HG02642 (cell line): ENCODE measurements around the gene SPRR1B.
"Not testable (repeated sequence)": the region's sequence is repeated elsewhere in the genome, so short reads cannot be mapped to it uniquely, and the experiment has no call there.

Experiments used
- ATAC-seq: cut with Tn5 transposase; IDR thresholded peaks from one replicate; pipeline ENCODE4 v1.9.1; 2021; ENCODE audit warnings: mild to moderate bottlenecking; ENCODE audit not compliant: unreplicated experiment, poor library complexity

The SPRR1B gene

DNA sequence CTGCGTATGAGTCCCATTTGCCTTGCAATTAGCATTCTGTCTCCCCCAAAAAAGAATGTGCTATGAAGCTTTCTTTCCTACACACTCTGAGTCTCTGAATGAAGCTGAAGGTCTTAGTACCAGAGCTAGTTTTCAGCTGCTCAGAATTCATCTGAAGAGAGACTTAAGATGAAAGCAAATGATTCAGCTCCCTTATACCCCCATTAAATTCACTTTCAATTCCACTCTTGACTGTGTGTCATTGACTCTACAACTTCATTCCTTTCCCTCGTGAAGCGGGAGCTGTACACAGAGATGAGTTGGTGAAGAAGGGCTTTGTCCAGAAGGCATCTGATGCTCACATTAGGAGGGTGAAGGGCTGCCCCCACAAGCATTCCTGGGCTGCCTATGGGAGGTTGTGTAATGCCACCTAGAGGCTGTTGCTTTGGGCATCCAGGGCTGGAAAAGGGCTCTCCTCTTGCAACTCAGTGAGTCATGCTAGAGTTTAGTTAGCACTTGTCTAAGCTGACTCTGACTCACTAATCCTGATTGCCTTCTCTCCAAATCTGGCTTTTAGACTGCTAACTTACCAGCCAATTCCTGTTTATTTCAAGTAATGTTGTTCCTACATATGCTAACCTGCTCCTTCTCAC is 1.8 kb downstream of the SPRR1B start:
- no peak for ATAC-seq

DNA sequence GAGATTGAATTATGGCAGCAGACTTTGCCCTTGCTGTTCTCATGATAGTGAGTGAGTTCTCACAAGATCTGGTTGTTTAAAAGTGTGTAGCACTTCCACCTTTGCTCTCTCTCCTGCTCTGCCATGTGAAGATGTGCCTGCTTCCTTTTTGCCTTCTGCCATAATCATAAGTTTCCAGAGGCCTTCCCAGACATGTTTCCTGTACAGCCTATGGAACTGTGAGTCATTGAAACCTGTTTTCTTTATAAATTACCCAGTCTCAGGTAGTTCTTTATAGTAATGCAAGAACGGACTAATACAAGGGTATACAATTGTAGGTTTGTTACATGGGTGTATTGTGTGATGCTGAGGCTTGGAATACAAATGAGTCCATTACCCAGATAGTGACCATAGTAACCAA is 4.2 kb downstream of the SPRR1B start:
- ATAC-seq = no peak

DNA sequence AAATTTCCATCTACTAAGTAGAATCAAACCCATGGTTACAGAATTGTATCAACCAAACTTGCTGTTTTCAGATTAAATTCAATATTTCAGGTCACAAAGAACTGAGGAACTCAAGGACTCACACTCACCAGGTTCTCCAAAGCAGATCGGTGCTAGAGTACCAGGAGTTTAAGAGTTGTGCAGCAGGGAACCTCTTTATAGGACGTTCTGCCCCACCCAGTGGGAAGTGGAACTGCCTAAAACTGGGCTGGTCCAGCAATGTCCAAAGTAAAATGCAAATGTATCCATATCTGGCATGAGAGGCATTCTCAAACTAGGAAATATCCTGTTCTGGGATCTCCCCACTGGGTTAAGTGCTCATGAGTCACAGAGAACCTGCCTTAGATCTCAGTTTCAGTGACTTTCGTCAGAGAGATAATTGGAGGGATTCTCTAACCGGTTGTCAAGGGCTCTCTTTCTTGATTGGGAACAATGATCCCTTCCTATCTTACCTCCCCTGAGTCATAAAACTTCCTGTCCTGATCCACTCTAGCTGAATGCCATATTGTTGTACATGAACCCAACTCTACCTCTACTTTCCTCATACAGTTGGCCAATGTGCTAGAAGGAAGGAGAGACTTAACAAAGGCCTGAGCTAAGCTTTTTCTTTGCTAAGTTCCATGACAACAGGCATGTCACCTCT is 10.1 kb downstream of the SPRR1B start, which contains the start of gene SPRR2D:
Gene SPRR2D (minus strand): TSS at position 171 of the 682 bp plus-strand sequence. CDS start 774 bp downstream, outside the sequence.
- no peak for ATAC-seq

DNA sequence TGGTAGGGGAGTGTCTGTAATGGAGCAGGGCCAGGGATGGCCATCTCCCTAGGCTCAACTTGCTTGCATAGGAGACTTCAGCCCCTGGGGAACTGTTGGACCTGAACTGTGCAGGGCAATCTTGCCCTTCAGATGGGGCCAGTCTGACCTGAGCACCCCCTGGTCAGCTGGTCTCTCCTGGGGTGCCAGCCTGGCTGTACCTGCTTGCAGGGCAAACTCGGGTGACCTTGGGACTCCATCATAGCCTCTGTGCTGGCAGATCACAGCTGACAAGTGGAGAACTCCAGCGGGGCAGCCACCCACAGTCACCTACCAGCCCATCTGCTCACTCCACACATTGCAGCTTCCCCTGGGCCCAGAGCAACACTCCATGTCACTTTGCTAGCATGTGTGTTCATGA is 18.2 kb downstream of the SPRR1B start:
- no peak for ATAC-seq

DNA sequence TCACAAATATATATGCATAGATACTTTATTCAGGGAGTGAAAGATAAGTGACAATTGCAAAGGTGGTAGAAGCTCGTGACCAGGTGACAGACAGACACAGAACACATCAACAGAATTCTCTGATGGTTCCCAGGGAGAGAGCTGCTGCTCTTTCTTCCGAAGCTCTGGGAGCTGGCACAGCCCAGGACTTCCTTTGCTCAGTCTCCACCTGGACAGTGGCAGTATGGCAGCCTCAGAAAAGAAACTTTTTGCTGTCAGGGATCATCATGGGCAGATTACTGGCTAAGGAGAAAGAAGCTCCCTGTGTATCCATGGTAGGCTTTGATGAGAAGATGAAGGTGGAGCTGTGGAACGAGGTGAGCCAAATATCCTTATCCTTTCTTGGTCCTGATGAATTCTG is 25.1 kb downstream of the SPRR1B start:
- ATAC-seq = not testable (repeated sequence)

DNA sequence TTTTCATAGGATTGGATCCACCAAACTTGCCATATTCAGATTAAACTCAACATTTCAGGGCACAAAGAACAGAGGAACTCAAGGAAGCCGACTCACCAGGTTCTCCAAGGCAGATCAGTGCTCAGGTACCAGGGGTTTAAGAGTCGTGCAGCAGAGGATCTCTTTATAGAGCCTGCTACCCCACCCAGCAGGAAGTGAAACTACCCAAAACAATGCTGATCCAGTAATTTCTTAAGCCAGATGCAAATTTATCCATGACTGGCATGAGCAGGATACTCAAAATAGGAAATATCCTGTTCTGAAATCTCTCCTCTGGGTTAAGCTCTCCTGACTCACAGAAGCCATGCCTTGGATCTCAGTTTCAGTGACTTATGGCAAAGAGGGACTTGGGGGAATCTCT is 26.4 kb downstream of the SPRR1B start, which contains the start of gene SPRR2A:
Gene SPRR2A (minus strand): TSS at position 138 of the 400 bp plus-strand sequence. CDS start 777 bp downstream, outside the sequence.
- no peak for ATAC-seq

DNA sequence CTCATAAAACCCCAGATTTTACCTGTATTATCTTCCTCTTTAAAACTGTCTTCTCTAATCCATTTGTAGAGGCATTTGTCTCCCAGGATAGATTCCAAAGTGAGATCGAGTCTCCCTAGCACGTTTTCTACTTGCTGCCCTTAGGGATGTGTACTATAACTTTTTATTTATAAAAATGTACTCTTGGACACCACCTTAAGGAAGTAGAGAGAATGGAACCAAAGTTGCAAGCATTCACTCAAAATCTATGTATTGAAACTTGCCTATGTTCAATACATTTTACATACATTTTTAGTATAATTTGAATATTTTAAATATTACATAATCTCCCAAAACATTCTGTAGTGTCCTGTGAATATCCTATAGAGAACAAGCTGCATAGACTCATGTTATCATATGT is 27.2 kb downstream of the SPRR1B start:
- no peak for ATAC-seq

DNA sequence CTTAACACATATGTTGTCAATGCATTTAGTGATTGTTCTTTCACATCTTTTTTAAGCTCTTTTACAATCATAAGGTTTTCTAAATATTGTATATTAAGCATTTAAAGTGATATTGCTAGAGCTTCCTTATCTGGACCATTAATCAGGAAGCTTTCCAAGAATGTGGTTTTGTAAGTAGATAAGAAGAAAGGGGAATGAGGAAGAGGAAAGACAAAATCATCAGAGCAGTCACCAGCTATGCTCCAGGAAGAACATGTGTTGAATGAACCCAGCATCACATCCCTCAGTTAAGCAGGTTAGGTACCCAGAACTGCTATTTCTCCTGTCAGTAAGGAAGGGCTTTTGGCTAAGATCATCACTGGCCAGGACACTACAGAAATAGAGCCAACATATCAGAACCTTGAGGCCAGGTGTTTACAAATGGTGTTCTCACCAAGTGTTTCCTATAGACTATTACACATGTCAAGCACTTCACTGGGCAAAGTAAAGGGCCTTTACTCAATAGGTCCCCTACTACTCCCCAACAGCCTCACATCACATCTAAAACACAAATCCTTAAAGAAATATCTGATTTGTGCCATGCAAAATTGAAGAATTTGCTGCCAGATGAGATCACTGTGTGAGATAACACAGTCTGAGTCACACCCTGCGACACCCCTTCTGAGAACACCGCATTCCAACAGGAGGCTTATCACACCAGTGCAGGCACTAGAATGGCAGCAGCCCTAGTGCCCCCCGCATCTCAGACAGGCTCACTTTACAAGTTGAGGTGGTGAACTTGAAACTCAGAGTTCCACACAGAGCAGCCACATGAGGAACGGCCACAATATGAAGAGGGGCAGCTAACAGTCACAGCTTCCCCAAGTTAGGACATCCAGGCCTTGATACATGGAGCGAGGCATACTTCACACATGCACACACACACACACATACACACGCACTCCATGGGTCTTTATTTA is 28.1 kb downstream of the SPRR1B start:
- ATAC-seq = no peak

DNA sequence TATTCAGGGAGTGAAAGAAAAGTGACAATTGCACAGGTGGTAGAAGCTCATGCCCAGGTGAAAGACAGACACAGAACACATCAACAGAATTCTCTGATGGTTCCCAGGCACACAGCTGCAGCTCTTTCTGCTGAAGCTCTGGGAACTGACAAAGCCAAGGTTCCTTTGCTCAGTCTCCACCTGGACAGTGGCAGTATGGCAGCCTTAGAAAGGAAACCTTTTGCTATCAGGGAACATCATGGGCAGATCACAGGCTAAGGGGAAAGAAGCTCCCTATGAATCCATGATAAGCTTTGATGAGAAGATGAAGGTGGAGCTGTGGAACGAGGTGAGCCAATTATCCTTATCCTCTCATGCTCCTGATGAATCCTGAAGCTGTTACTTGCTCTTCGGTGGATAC is 39.2 kb downstream of the SPRR1B start:
- ATAC-seq = no peak

DNA sequence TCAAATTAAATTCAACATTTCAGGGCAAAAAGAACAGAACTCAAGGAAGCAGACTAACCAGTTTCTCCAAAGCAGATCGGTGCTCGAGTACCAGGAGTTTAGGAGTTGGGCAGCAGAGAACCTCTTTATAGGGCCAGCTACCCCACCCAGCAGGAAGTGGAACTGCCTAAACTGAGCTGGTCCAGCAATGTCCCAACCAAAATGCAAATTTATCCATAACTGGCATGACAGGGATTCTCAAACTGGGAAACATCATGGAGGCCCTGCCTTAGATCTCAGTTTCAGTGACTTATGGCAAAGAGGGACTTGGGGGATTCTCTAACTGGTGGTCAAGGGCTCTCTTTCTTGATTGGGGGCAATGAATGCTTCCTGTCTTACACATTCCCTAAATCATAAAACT is 40.5 kb downstream of the SPRR1B start, which contains the start of gene SPRR2B:
Gene SPRR2B (minus strand): TSS at position 101 of the 400 bp plus-strand sequence. CDS start 772 bp downstream, outside the sequence.
- no peak for ATAC-seq

DNA sequence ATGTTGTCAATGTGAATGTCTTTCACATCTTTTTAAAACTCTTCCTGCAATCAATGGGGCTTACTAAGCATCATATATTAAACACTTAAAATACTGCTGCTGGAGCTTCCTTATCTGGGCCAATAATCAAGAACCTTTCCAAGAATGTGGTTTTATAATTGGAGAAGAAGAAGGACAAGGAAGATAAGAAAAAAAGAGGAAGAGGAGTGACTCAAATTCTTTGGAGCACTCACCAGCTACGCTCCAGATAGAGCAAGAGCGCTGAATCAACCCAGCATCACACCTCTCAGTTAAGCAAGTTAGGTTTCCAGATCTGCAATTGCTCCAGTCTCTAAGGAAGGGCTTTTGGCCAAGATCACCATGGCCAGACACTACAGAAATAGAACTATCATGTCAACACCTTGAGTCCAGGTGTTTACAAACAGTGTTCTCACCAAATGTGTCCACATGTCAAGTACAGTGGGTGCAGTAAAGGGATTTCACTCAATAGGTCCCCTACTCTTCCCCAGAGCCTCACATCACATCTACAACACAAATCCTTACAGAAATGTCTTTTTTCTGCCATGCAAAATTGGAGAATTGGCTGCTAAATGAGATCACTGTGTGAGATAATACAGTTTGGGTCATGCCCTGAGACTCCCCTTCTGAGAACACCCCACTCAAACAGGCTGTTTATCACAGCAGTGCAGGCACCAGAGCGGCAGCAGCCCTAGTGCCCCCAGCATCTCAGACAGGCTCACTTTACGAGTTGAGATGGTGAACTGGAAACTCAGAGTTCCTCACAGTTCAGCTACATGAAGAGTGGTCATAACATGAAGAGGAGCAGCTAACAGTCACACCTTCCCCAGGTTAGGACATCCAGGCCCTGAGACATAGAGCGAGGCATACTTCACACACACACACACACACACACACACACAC is 42.1 kb downstream of the SPRR1B start:
- ATAC-seq = no peak

DNA sequence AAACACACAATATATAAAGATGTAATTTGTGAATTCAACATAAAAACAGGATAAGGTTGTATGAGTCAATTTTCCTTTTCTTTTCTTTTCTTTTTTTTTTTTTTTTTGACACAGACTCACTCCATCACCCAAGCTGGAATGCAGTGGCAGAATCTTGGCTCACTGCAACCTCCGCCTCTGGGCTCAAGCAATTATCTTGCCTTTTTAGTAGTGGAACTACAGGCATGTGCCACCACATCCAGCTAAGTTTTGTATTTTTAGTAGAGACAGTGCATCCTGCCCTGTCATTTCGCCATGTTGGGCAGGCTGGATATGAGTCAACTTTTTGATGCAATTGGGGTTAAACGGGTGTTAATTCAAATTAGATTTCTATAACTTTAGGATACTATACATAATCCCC is 50.7 kb downstream of the SPRR1B start:
- ATAC-seq = no peak
